IMR-90 (cell line): ENCODE measurements around the gene HPSE2. TPM values are rescaled to one million over a fixed set of nuclear protein-coding genes. Genes with fewer than 3 reads are reported as not detected.

ENCODE experiments used
- ATAC-seq: fragments of 200-7000 bp; cut with Tn5 transposase; 2 replicates; pipeline ENCODE4 v1.9.1; 2020; ENCODE audit warnings: low read depth, mild to moderate bottlenecking, moderate library complexity
- BruUV-seq: library from RNA; stranded (reverse); fragments of 400-500 nt; replicated peaks from 2 replicates; lab custom pipeline; 2021; lab: Mats Ljungman, UMichigan
- CTCF ChIA-PET: fragments of 300-600 bp; formaldehyde crosslinking; extraction: SDS; loops from one replicate; lab custom pipeline; 2021; ENCODE audit warnings: antibody characterized with exemption; lab: Yijun Ruan, JAX
- POLR2A ChIA-PET: fragments of 300-600 bp; sonication (Branson Sonifier 250); formaldehyde crosslinking; loops from one replicate; lab custom pipeline; 2022; ENCODE audit warnings: antibody characterized with exemption; ENCODE audit not compliant: unreplicated experiment; lab: Charles Lee
- DNase-seq: peaks from one replicate; pipeline ENCODE4 v3.0.0; 2013
- H2AFZ ChIP-seq: replicated peaks from 2 replicates; pipeline ENCODE3; 2013; ENCODE audit warnings: low read length, mild to moderate bottlenecking; ENCODE audit not compliant: poor library complexity
- H2AK5ac ChIP-seq: 2 replicates; pipeline ENCODE4 v1.6.1; 2013; ENCODE audit warnings: low read depth, low read length, inconsistent platforms
- H2AK9ac ChIP-seq: replicated peaks from 2 replicates; pipeline ENCODE3; 2013; ENCODE audit warnings: mild to moderate bottlenecking, low read depth, low read length, moderate library complexity; ENCODE audit not compliant: poor library complexity
- H2BK120ac ChIP-seq: 2 replicates; pipeline ENCODE4 v1.6.1; 2013; ENCODE audit warnings: low read depth, low read length, inconsistent platforms
- H2BK15ac ChIP-seq: 3 replicates; pipeline ENCODE4 v1.6.1; 2013; ENCODE audit warnings: low read depth, low read length, inconsistent platforms
- H2BK20ac ChIP-seq: 2 replicates; pipeline ENCODE4 v1.6.1; 2013; ENCODE audit warnings: low read depth, mild to moderate bottlenecking, inconsistent platforms, low read length, moderate library complexity
- H2BK5ac ChIP-seq: 2 replicates; pipeline ENCODE4 v1.6.1; 2013; ENCODE audit warnings: mild to moderate bottlenecking, low read depth, low read length, inconsistent platforms; ENCODE audit not compliant: poor library complexity, severe bottlenecking
- H3K14ac ChIP-seq: replicated peaks from 2 replicates; pipeline ENCODE4 v1.6.1; 2013; ENCODE audit warnings: low read depth, low read length, inconsistent platforms
- H3K18ac ChIP-seq: 2 replicates; pipeline ENCODE4 v1.6.1; 2013; ENCODE audit warnings: low read depth, low read length, control low read depth
- H3K23ac ChIP-seq: 2 replicates; pipeline ENCODE4 v1.6.1; 2013; ENCODE audit warnings: low read depth, low read length, inconsistent platforms
- H3K27ac ChIP-seq: 2 replicates; pipeline ENCODE4 v1.5.1; 2013; ENCODE audit warnings: mild to moderate bottlenecking, control low read depth, low read length; ENCODE audit not compliant: insufficient read depth
- H3K27me3 ChIP-seq: 2 replicates; pipeline ENCODE4 v1.6.1; 2013; ENCODE audit warnings: low read length; ENCODE audit not compliant: control insufficient read depth, insufficient read depth
- H3K36me3 ChIP-seq: 2 replicates; pipeline ENCODE4 v1.6.1; 2013; ENCODE audit warnings: low read length, mixed read lengths; ENCODE audit not compliant: control insufficient read depth, insufficient read depth
- H3K4ac ChIP-seq: 2 replicates; pipeline ENCODE4 v1.6.1; 2013; ENCODE audit warnings: low read depth, low read length, inconsistent platforms
- H3K4me1 ChIP-seq: 2 replicates; pipeline ENCODE4 v1.6.1; 2013; ENCODE audit warnings: low read length, mixed read lengths; ENCODE audit not compliant: control insufficient read depth, insufficient read depth
- H3K4me2 ChIP-seq: 2 replicates; pipeline ENCODE4 v1.6.1; 2013; ENCODE audit warnings: low read depth, mild to moderate bottlenecking, control low read depth, low read length, moderate library complexity
- H3K4me3 ChIP-seq: 2 replicates; pipeline ENCODE4 v1.5.1; 2013; ENCODE audit warnings: low read depth, mild to moderate bottlenecking, control low read depth, low read length, moderate library complexity; ENCODE audit not compliant: insufficient read depth
- H3K56ac ChIP-seq: 2 replicates; pipeline ENCODE4 v1.6.1; 2013; ENCODE audit warnings: low read length, inconsistent platforms; ENCODE audit not compliant: insufficient read depth; ENCODE audit errors: extremely low read depth
- H3K79me1 ChIP-seq, 2 experiments: 2 replicates each; pipeline ENCODE4 v1.6.1; 2013; ENCODE audit warnings: low read length in 2 of 2, inconsistent platforms in 1 of 2, low read depth in 1 of 2
- H3K9ac ChIP-seq: 2 replicates; pipeline ENCODE4 v1.6.1; 2013; ENCODE audit warnings: low read depth, low read length, control low read depth
- H3K9me1 ChIP-seq: 2 replicates; pipeline ENCODE4 v1.6.1; 2013; ENCODE audit warnings: low read length, inconsistent platforms; ENCODE audit not compliant: insufficient read depth
- H3K9me3 ChIP-seq: 2 replicates; pipeline ENCODE4 v1.6.1; 2013; ENCODE audit warnings: low read length; ENCODE audit not compliant: control insufficient read depth, insufficient read depth
- H4K20me1 ChIP-seq: 2 replicates; pipeline ENCODE4 v1.6.1; 2013; ENCODE audit warnings: low read length, inconsistent platforms; ENCODE audit not compliant: insufficient read depth
- H4K5ac ChIP-seq: 2 replicates; pipeline ENCODE4 v1.6.1; 2013; ENCODE audit warnings: mild to moderate bottlenecking, low read depth, low read length, control low read depth
- H4K8ac ChIP-seq, 2 experiments: 2 replicates each; pipeline ENCODE4 v1.6.1; 2013; ENCODE audit warnings: low read depth in 2 of 2, low read length in 2 of 2, control low read depth in 1 of 2, inconsistent platforms in 1 of 2
- H4K91ac ChIP-seq: 2 replicates; pipeline ENCODE4 v1.6.1; 2013; ENCODE audit warnings: low read depth, low read length, inconsistent platforms; ENCODE audit not compliant: insufficient read depth
- BHLHE40 ChIP-seq: fragments of 150-350 bp; IDR thresholded peaks from 2 replicates; pipeline ENCODE4 v1.6.1; 2016; ENCODE audit warnings: mild to moderate bottlenecking, low read depth, low read length
- CEBPB ChIP-seq: IDR thresholded peaks from 2 replicates; pipeline ENCODE4 v1.6.1; 2012; ENCODE audit warnings: low read depth, low read length, improper control_type of control experiment
- CHD1 ChIP-seq: IDR thresholded peaks from 2 replicates; pipeline ENCODE4 v1.6.1; 2012; ENCODE audit warnings: low read depth, low read length, improper control_type of control experiment
- CTCF ChIP-seq: conservative IDR thresholded peaks from 2 replicates; pipeline ENCODE4 v1.5.1; 2012; ENCODE audit warnings: mild to moderate bottlenecking, low read depth, low read length, improper control_type of control experiment
- ELK1 ChIP-seq: fragments of 150-350 bp; IDR thresholded peaks from 2 replicates; pipeline ENCODE4 v1.6.1; 2016; ENCODE audit warnings: low read depth, mild to moderate bottlenecking, low read length, moderate library complexity, borderline replicate concordance
- FOS ChIP-seq: fragments of 150-350 bp; IDR thresholded peaks from 2 replicates; pipeline ENCODE4 v1.6.1; 2016; ENCODE audit warnings: low read depth, low read length
- MAFK ChIP-seq: IDR thresholded peaks from 2 replicates; pipeline ENCODE4 v1.6.1; 2012; ENCODE audit warnings: low read depth, low read length, improper control_type of control experiment
- MAZ ChIP-seq: IDR thresholded peaks from 2 replicates; pipeline ENCODE4 v1.6.1; 2012; ENCODE audit warnings: low read depth, mild to moderate bottlenecking, low read length, improper control_type of control experiment, moderate library complexity, borderline replicate concordance
- MXI1 ChIP-seq: IDR thresholded peaks from 2 replicates; pipeline ENCODE4 v1.6.1; 2012; ENCODE audit warnings: low read depth, mild to moderate bottlenecking, low read length, moderate library complexity, borderline replicate concordance
- NFE2L2 ChIP-seq: fragments of 150-350 bp; IDR thresholded peaks from 2 replicates; pipeline ENCODE4 v1.6.1; 2016; ENCODE audit warnings: low read depth, mild to moderate bottlenecking, low read length
- POLR2A ChIP-seq: IDR thresholded peaks from 2 replicates; pipeline ENCODE4 v1.6.1; 2012; ENCODE audit warnings: mild to moderate bottlenecking, low read depth, low read length
- RAD21 ChIP-seq: IDR thresholded peaks from 2 replicates; pipeline ENCODE4 v1.6.1; 2012; ENCODE audit warnings: low read length, improper control_type of control experiment
- RCOR1 ChIP-seq: IDR thresholded peaks from 2 replicates; pipeline ENCODE4 v1.6.1; 2012; ENCODE audit warnings: mild to moderate bottlenecking, low read length, improper control_type of control experiment; ENCODE audit not compliant: insufficient replicate concordance
- RFX5 ChIP-seq: IDR thresholded peaks from 2 replicates; pipeline ENCODE4 v1.8.0; 2012; ENCODE audit warnings: low read depth, mild to moderate bottlenecking, low read length, moderate library complexity
- SMC3 ChIP-seq: fragments of 150-350 bp; IDR thresholded peaks from 2 replicates; pipeline ENCODE4 v1.6.1; 2016; ENCODE audit warnings: low read depth, mild to moderate bottlenecking, antibody characterized with exemption, low read length, moderate library complexity
- USF2 ChIP-seq: fragments of 150-350 bp; IDR thresholded peaks from 2 replicates; pipeline ENCODE4 v1.6.1; 2017; ENCODE audit warnings: mild to moderate bottlenecking, antibody characterized with exemption, low read length, low read depth
- WGBS, 2 experiments: methylation state at CpG; one replicate each; pipeline versions ENCODE4 v1.1.5 to v1.1.7; 2013; ENCODE audit warnings: missing lambda C conversion rate in 2 of 2; ENCODE audit not compliant: insufficient read length in 1 of 2; ENCODE audit errors: extremely low coverage in 2 of 2; 5-methylcytosine and 5-hydroxymethylcytosine counted together
- dilution Hi-C: fragments of 300-500 bp; cut with HindIII; formaldehyde crosslinking; loops from one replicate; pipeline ENCODE4 v1.14.3; 2018; ENCODE audit warnings: low sequenced_read_pairs; ENCODE audit not compliant: unreplicated experiment
- in situ Hi-C: fragments of 300-500 bp; cut with MboI; formaldehyde crosslinking; loops from 3 replicates; pipeline ENCODE4 v1.14.3; 2019; ENCODE audit warnings: low sequenced_read_pairs, inconsistent platforms, mixed read lengths
- intact Hi-C: fragments of 100-400 bp; cut with micrococcal nuclease; formaldehyde crosslinking; loops from 2 replicates; pipeline ENCODE4 v1.10.0; 2022
- polyA plus RNA-seq, 3 experiments: library from polyadenylated mRNA; depleted of rRNA; stranded (reverse); fragments of >200 nt; gene quantifications; 2 replicates each; pipeline ENCODE4 v1.2.3, GENCODE V29; 2012; ENCODE audit warnings: low replicate concordance in 1 of 3
- total RNA-seq: library from RNA; depleted of rRNA; stranded (reverse); fragments of >200 nt; gene quantifications from 2 replicates; pipeline ENCODE4 v1.2.3, GENCODE V29; 2012

HPSE2 gene
- total and polyA plus RNA-seq, 2 of the 4 experiments (the other 2 are of a cell fraction) = not detected

DNA sequence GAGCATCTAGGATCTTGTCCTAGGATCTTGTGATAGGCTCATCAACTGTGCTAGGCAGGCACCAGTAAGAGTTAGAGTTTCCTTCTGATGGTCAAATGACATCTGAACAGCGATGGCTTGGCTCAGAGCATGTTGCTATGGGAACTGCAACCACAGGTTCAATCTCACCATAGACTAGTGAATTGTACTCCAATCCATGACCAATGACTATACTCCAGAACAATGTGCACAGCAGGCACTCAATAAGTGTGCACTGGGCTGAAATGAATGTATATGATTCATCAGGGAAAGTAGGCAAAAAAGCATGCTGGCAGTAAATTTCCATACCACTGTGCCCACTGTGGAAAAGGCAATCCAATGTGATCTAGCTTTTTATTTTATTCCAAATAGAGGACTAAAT lies 625.4 kb downstream of the HPSE2 start:
- TF ChIP-seq NFE2L2 = no peak
- no peak for TF ChIP-seq BHLHE40
- TF ChIP-seq CTCF = no peak
- no peak for TF ChIP-seq MAZ
- no peak for TF ChIP-seq FOS
- TF ChIP-seq SMC3 = no peak
- TF ChIP-seq POLR2A = no peak
- TF ChIP-seq RAD21 = no peak
- TF ChIP-seq USF2 = no peak
- no peak for TF ChIP-seq CEBPB
- TF ChIP-seq MAFK = no peak
- no peak for TF ChIP-seq RFX5
- TF ChIP-seq CHD1 = no peak
- no peak for TF ChIP-seq ELK1
- TF ChIP-seq MXI1 = no peak
- TF ChIP-seq RCOR1 = no peak
- Histone ChIP-seq H3K18ac (no peak overlapping the region), H3K79me1 (no peaks in the 10 kb centered on the region), H2BK5ac (no peak overlapping the region), H2AFZ (no peak overlapping the region), H3K9me1 (no peaks in the 10 kb centered on the region), H3K4me1 (no peaks in the 10 kb centered on the region), H2AK5ac (no peak overlapping the region), H4K8ac (no peak overlapping the region), H4K5ac (no peak overlapping the region), H2AK9ac (no peak overlapping the region), H3K4ac (no peak overlapping the region), H3K36me3 (no peaks in the 10 kb centered on the region), H3K14ac (no peak overlapping the region), H3K56ac (no peak overlapping the region), H3K27ac (no peak overlapping the region), H2BK20ac (no peak overlapping the region), H4K20me1 (no peaks in the 10 kb centered on the region), H2BK120ac (no peak overlapping the region), H3K23ac (no peak overlapping the region), H3K4me3 (no peak overlapping the region), H3K27me3 (no peaks in the 10 kb centered on the region), H4K91ac (no peak overlapping the region), H3K4me2 (no peak overlapping the region), H3K9me3 (no peaks in the 10 kb centered on the region), H2BK15ac (no peak overlapping the region), H3K9ac (no peak overlapping the region)
- ChIA-PET POLR2A (no interaction called here), CTCF (no interaction called here)
- WGBS, 2 experiments = no CpG with 5 or more reads among the region's 1 CpG
- no peak for DNase-seq
- in situ Hi-C loops (no loop called here), intact Hi-C loops (no loop called here), dilution Hi-C loops (no loop called here)
- no TSS peak for BruUV-seq
- ATAC-seq = no peak
